Stimulated activated CD8-positive, alpha-beta memory T cell treated with anti-CD3 and anti-CD28 coated beads, Interleukin-7, amount 100 ng/mL, for 1 hour (primary cell): ENCODE measurements around the gene PLXNA4.

Source experiments
- DNase-seq, 2 donors: peaks; one replicate each; pipeline ENCODE4 v3.0.0-alpha.2; 2020; ENCODE audit warnings: low read depth in 2 of 2

Gene PLXNA4

DNA sequence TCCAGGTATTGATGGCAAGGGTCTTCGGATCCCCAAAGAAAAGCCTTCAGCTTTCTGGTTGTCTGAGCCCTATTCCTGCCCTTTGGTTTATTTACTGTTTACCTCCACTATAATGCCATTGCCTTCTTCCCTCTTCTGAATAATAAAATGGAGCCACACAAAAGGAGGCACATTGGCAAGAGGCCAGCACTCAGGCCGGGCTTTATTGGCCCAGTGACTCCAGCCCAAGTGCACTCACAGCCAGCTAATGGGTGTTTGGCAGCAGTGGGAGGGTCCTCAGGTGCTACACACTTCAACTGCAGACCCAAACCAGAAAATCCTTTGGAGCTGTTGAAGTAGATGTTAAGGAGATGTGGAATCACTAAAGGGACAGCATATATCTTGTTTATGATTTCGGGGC, 336.0 kb downstream of the PLXNA4 start:
- no peak for DNase-seq

DNA sequence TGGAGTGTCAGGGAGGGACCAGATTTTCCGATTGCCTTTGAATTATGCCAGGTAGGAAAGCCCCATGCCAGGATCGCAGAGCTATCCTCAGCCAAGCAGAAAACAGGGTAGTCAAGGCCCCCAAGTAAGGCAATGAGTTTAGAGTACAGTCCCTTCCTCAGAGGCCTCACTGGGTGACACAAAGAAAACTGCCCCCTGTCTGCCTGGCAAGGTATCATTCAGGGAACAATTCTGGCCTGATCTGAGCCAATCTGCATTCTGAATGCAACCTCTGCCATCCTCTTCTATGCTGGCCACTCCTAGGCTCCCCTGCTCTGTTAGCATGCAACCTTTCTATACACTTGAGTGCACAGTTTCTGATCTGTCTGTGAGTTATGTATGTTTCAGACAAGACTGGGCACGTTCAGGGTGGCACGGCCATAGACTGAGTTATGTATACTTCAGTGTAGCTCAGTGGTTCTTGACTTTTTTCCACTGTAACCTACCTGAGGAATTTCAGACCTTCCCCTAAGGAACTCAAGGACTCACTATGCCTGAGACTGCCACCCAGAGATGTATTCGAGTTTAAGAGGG, 336.8 kb downstream of the PLXNA4 start:
- DNase-seq, result no peak

GRCh38 chr7:132234711-132235110, 341.6 kb downstream of the PLXNA4 start:
- no peak for DNase-seq

GRCh38 chr7:132232406-132232805, 343.9 kb downstream of the PLXNA4 start:
- DNase-seq, result no peak

GRCh38 chr7:132230462-132230861, 345.8 kb downstream of the PLXNA4 start:
- no peak for DNase-seq

- DNase-seq, result no peak
These were observed 348.0 kb downstream of the PLXNA4 start for GRCh38 chr7:132228240-132228639.

DNA sequence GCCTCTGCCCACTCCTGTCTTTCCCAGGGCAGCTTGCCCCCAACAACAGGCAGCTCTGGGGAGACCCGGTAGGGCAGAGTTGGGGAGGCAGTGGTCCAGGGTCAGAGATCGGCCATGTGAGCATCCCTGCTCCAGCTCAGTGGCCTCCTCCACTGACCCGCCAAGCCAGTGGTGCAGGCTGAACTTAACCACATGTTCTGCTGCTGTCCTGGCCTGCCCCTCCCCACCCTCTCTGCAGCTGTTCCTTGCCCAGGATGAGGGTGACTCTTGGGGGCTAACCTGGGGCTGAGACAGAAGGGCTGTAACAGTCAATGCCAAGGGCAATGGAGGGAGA, 349.3 kb downstream of the PLXNA4 start:
- DNase-seq, result no peak

DNA sequence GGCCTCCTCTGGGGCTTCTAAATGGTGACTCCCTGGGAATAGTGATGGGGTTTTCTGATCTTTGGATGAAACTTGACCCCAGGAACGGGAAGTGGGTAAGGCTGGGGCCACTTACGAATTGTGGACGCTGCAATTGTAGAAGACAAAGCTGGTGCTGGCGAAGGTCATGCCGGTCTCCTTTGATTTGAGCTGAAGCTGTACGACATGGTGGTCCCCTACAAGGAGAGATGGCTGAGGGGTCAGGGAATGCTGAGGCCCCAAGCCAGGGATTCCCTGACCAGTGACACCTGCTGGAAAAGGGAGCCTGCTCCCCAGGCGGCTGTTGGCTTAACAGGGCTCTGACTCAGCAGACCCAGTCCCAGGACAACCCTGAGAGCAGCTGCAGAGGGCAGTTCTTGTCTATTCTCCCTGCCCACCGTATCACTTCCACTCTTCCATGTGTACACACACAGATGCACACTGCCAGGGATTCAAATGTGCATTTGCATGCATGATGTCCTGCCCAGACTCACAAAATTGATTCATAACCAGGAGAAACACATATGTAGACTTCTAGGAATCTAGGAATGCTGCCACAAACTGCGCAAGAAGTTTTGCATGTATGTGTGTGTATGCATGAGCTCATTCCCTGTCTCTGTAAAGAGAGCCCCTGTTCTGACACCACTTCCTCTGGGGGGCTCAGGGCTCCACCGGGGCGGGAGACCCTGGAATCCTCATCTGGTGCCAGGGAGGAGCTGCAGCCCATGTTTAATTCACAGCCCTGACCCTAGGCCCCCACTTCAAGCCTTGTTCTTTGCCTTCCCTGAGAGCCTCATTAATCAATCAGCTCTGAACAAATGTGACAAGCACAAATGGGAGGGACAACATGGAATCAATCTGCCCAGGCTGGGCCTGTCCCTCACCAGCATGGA, 350.0 kb downstream of the PLXNA4 start:
- DNase-seq, result no peak

DNA sequence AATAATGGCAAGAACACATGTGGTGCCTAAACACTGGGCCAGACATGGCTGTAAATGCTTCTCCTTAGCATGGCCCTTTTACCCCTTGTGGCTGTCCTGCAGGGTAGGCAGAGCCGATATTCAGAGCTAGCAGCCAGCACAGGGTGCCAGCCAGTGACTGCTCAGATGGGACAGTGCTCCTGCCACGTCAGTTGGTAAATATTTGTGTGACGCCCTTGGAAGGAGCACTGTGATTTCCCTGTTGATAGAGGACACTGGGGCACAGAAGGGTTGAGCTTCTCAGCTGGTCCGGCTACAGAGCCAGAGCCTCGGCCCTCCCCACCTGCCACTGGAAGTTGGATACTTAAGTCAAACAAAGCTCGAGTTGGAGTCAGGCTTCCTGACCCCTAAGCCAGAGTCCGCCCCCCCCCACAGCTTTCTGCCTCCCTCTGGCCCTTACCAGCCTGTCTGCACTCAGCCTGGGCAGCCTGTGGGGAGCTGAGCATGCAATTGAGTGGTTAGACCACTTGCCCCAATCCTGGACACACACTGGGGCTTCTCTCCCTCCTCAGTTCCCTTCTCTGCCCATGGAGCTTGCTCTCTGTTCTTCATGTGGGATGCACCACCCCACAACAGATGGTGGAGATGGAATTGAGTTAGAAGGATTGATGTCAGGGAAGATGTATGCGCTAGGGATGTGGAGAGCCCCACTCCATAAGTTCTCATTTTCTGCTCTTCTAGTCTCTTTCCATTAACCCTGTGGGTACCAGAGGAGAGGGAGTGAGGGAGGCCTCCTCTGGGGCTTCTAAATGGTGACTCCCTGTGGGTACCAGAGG, 350.8 kb downstream of the PLXNA4 start:
- DNase-seq, result no peak

DNA sequence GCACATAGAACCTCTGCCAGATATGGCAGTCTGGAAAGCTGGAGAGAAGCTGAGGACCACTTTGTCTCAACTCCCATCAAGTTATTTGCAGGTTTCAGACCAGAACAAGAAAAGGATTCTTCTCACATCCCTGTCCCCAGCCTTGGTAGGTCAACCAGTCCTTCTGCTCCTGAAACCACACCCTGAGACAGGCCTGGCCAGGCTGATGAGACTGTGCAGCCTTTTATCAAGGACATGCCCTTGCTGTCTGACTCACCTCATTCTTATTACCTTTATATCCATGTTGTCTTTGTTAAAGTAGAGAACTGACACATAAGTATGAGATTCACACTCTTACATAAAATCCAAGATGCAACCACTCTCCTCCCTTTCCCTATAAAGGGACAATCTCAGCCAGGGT, 354.9 kb downstream of the PLXNA4 start:
- no peak for DNase-seq

GRCh38 chr7:132220060-132220459, 356.2 kb downstream of the PLXNA4 start:
- no peak for DNase-seq

DNA sequence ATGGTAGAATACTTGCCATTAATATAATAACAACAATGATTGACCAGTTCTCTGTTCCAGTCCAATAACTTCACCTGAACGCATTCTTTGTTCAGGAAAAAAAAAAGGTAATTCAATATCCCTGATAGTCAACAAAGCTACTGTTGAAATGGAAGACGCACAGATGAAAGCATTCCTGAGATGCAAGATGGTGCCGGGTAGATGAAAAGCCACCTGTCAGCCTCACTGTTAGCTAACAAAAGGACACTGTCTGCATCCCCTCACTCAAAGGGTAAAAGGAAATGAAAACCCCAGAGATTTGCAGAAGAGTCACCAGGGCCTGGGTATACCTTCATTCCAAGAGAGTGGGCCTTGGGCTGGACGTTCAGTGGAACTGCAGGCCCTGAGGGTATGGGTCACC, 357.4 kb downstream of the PLXNA4 start:
- DNase-seq, result no peak

DNA sequence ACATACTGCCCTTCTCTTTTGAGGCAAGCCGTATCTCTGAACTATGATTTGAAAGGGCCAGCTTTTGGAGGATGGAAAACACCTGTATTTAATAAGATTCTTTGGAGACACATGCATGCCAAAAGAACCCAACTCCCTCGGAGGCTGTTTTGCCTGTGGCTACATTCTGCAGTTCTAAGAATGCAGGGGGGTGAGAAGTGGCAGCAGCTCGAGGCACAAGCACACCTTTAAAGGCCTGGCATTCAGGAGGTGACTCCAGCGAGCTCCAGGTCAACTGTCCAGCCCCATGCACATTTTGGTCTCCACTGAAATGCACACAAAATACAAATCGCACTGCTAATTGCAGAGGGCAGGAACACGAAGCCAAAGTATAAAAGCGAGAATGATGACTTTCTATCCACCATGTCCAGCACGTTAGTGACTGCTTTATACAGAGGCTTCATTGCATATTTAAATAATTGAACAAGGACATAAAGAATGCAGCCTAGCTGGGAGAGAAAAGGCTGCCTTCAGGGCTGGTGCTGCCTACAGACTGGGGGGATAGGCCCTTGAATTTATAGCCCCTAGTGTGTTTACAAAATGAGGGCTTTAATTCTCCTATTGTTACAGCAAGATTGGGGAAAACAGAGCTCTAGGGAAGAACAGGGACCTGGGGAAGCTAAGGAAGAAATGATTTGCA, 359.3 kb downstream of the PLXNA4 start:
- DNase-seq, result no peak

GRCh38 chr7:132214452-132214851, 361.8 kb downstream of the PLXNA4 start:
- DNase-seq, result no peak

DNA sequence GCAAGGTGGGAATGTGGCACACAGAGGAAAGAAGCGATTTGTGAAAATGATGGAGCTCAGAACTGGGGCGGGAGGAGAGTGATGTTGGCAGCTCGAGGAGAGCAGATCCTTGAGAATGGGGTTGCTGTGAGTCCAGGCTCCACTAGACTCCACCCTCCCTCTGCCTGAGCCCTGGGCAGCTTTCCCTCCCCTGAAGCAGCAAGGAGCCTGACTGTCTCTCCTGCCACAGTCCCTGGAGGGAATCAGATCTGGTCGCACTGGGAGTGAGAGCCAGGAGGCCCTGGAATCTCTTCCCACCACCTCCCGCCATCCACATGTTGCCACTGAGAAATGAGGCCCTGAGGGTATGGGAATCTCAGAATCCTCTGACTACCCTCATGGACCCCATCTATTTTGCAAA, 362.7 kb downstream of the PLXNA4 start:
- no peak for DNase-seq

DNA sequence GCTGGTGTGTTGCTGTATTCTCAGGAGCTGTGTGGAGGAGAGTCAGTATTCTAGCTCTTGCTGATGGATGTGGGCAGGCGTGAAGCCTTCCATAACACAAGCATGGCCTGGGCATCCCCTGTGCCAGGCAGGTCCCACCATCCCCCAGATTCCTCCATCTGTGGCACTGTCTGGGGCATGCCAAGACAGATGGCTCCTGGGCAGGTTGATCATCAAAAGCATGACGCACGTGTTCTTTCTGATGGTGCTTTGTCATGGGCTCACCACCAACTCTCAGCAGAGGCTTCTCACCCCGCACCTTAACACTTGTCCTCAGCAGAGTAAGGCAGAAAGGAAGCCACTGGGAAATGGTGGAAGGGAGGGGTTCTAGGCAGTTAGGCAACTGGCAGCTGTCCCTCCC, 364.3 kb downstream of the PLXNA4 start:
- no peak for DNase-seq

- no peak for DNase-seq
These were observed 365.4 kb downstream of the PLXNA4 start for GRCh38 chr7:132210821-132211220.

GRCh38 chr7:132207782-132208181, 368.5 kb downstream of the PLXNA4 start:
- DNase-seq, result no peak

- no peak for DNase-seq
These were observed 369.1 kb downstream of the PLXNA4 start for GRCh38 chr7:132207211-132207610.

GRCh38 chr7:132206594-132206993, 369.7 kb downstream of the PLXNA4 start:
- no peak for DNase-seq

DNA sequence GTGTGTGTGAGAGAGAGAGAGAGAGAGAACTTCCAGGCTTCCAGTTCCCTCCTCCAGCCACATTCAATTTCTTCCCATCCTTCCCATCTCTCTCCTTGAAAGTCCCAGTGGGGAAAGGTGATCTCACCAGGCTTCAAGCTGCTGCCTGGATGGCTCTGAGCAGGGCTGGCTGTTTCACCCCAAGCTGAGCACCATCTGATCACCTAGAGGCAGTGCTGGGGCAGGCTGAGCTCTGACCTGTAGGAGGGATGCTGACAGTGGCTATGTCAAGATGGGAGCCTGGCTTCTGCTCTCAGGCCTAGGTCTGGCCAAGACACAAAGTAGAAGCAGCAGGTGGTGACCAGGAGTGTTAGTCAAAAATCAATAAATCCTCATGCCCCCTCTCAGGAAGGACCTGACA, 370.8 kb downstream of the PLXNA4 start:
- no peak for DNase-seq

GRCh38 chr7:132203021-132203420, 373.2 kb downstream of the PLXNA4 start:
- DNase-seq, result no peak
